Middle frontal gyrus (tissue), 1 donor: Measurements from ENCODE around the gene ESPN.

Experiments
- DNase-seq: peaks from one replicate; pipeline ENCODE4 v3.0.0-alpha.2; 2015; ENCODE audit warnings: low spot score; ENCODE audit errors: extremely low spot score

ESPN gene

GRCh38 chr1:6409733-6410132 is 14.8 kb upstream of the ESPN start:
- DNase-seq: no peak

- DNase-seq: no peak
Observed at GRCh38 chr1:6410248-6410893, 14.2 kb upstream of the ESPN start.

- DNase-seq: no peak
Observed at GRCh38 chr1:6412896-6413295, 11.7 kb upstream of the ESPN start.

GRCh38 chr1:6414443-6414844 is 10.1 kb upstream of the ESPN start:
- no peak for DNase-seq

- DNase-seq: no peak
Observed at GRCh38 chr1:6414881-6415626, 9.5 kb upstream of the ESPN start.

GRCh38 chr1:6416295-6416656 is 8.3 kb upstream of the ESPN start:
- DNase-seq: no peak

- DNase-seq: no peak
Observed at GRCh38 chr1:6416906-6417305, 7.7 kb upstream of the ESPN start.

- DNase-seq: no peak
Observed at GRCh38 chr1:6417961-6418667, 6.5 kb upstream of the ESPN start.

GRCh38 chr1:6418668-6419396 is 5.7 kb upstream of the ESPN start:
- DNase-seq: no peak

GRCh38 chr1:6419397-6419803 is 5.2 kb upstream of the ESPN start:
- DNase-seq: no peak

- no peak for DNase-seq
Observed at GRCh38 chr1:6419804-6420453, 4.6 kb upstream of the ESPN start, which contains the start of gene HES2. HES2 (minus strand) TSS chr1:6419919; CDS start chr1:6419820, 99 bp downstream.

GRCh38 chr1:6420454-6421042 is 4.0 kb upstream of the ESPN start:
- DNase-seq: no peak

GRCh38 chr1:6421266-6421665 is 3.3 kb upstream of the ESPN start:
- DNase-seq: no peak

GRCh38 chr1:6423321-6423999 is 1.1 kb upstream of the ESPN start:
- DNase-seq: no peak

- DNase-seq: no peak
Observed at GRCh38 chr1:6424000-6424565, 493 bp upstream of the ESPN start.

- DNase-seq: no peak
Observed at GRCh38 chr1:6425658-6426057, 1.1 kb downstream of the ESPN start.

GRCh38 chr1:6426277-6426971 is 1.8 kb downstream of the ESPN start:
- no peak for DNase-seq

- no peak for DNase-seq
Observed at GRCh38 chr1:6426972-6427350, 2.4 kb downstream of the ESPN start.
